ENCODE measurements around the gene KRT36. TPM values are rescaled to one million over a fixed set of nuclear protein-coding genes. Genes with fewer than 3 reads are reported as not detected.

The KRT36 gene
- total and polyA plus RNA-seq, 2 of the 8 experiments (the other 6 are each of a cell fraction or from before 2014, with no cell fraction given), result not detected

GRCh38 chr17:41466988-41467387, 22.7 kb downstream of the KRT36 start, which contains the start of gene KRT32 (continued):
- TF ChIP-seq KDM4A (IDR thresholded peaks at IDR 0.05; ENCODE audit: low read depth, low read length, severe bottlenecking), result no peak
- TF ChIP-seq SRF (IDR thresholded peaks at IDR 0.05; ENCODE audit: low read depth, low read length), result no peak
